ENCODE data around the gene RP9.

DNA sequence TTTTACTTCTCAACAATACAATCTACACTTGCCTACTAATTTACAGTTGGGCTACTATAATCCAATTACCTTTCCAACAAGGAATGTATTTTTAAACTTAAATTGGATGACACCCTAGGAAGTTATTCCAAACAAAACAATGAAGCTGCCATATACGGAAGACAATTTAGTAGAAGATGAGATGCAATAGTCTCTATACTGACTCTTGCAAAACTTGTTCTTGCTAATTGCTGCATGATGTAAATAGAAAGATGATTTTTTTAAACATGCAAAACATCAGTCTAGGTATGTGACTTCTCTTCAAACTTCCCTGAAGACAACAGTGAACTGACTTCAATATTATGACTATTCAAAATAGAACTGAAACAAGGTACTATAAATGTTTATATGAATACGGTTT, 64.2 kb downstream of the RP9 start:
- TF ChIP-seq, protein P1, sequence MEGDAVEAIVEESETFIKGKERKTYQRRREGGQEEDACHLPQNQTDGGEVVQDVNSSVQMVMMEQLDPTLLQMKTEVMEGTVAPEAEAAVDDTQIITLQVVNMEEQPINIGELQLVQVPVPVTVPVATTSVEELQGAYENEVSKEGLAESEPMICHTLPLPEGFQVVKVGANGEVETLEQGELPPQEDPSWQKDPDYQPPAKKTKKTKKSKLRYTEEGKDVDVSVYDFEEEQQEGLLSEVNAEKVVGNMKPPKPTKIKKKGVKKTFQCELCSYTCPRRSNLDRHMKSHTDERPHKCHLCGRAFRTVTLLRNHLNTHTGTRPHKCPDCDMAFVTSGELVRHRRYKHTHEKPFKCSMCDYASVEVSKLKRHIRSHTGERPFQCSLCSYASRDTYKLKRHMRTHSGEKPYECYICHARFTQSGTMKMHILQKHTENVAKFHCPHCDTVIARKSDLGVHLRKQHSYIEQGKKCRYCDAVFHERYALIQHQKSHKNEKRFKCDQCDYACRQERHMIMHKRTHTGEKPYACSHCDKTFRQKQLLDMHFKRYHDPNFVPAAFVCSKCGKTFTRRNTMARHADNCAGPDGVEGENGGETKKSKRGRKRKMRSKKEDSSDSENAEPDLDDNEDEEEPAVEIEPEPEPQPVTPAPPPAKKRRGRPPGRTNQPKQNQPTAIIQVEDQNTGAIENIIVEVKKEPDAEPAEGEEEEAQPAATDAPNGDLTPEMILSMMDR (IDR thresholded peaks at IDR 0.05; ENCODE audit: insufficient read depth, low read depth, low read length): no peak
- TF ChIP-seq EZH2 (IDR thresholded peaks at IDR 0.05; ENCODE audit: insufficient read depth, low read length): no peak
